IPS-NIHi7 (cell line): ENCODE results near the gene CLTRN.
"Not testable (repeated sequence)": the region's sequence is repeated elsewhere in the genome, so short reads cannot be mapped to it uniquely, and the experiment has no call there.

ENCODE experiments used
- DNase-seq: peaks from one replicate; pipeline ENCODE4 v3.0.0; 2012; ENCODE audit warnings: mixed read lengths; ENCODE audit errors: extremely low spot score

Gene CLTRN

DNA sequence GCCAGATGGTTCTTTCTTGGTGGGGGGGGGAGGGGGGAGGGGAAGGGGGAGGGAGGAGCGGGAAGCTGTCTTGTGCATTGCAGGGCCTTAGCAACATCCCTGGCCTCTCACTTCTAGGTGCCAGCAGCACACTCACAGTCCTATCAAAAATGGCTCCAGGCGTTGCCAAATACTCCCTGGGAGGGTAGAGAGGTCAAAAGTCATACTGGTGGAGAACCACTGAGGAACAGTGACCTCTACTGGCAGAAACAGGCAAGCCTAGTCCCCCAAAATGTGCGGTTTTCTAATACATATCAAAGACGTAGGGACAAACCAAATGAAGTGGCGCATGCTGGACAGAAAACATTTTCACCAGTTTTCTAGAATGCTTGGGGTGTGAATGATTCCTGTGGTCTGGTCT lies 17.1 kb downstream of the CLTRN start:
- DNase-seq = not testable (repeated sequence)

GRCh38 chrX:15646543-15646942 lies 18.1 kb downstream of the CLTRN start:
- DNase-seq = no peak

GRCh38 chrX:15646031-15646430 lies 18.6 kb downstream of the CLTRN start:
- no peak for DNase-seq

DNA sequence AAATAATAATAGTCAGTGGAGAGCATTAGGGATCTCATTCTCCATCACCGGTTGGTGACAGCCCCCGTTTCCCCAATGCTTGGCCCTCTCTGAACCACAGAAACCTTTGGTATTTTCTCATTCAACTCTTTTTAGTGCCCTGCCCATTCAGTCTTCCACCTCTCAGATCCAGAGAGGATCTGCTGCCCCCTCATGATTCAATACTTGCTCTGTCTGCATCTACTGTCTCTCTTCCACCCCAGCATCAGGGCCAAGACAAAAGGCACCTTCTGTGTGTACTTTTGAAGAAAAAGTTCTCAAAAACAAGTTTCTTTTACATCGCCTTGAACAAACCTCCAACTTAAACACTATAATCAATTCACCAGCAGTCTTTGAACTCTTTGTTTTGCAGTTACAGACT lies 19.3 kb downstream of the CLTRN start:
- peak; percentile 29 for DNase-seq

- no peak for DNase-seq
These were observed 20.1 kb downstream of the CLTRN start for GRCh38 chrX:15644560-15644872.

- DNase-seq = no peak
These were observed 20.6 kb downstream of the CLTRN start for GRCh38 chrX:15643786-15644559.

DNA sequence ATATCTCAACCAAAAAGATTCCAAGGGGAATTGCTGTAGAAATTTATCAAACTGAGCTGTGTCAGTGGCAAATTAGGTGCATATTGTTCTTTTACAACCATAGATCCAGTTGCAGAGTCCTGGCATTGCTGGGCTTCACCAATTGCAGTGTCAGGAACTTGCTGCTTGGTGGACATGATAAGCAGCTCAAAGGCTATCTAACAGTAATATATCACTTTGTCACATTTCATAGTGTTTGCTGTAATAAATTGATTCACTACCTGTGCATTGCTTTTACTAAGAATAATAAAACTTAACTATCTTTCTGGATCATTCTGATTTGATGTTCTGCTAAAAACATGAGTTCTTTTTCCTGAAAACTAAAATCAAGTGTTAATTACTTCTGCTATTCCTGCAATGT lies 33.0 kb downstream of the CLTRN start:
- no peak for DNase-seq

GRCh38 chrX:15623054-15623453 lies 41.6 kb downstream of the CLTRN start:
- no peak for DNase-seq

DNA sequence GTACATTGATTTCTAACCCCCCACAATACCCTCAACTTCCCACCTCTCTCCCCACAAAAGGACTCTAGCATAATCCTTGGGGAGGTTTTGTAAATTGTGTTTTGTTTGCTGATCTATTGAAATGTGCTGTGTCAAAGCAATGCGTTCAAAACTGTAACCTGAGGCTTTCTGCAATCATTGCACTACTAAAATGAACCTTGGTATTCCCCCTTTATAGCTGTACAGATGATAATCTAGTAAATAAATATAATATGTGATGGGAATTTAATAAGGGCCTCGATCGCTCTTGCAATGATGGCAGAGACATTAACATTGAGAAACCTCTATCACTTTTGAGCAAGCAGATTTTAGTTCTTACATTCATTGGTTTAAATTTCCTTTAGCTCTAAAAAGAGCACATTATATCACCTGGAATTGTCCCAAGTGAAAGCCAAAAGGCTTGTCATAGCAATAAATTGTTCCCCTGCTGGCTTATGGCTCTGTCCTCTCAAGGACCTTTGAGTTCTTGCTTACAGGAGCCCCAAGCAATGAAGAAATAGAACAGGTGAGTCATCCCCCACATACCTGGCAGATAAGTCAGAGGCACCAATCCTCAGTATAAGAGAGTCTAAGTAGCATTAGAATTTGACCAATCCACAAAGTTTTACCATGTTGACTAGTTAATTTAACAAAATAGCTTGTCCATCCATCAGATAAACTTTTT lies 45.4 kb downstream of the CLTRN start:
- DNase-seq = peak; percentile 58

DNA sequence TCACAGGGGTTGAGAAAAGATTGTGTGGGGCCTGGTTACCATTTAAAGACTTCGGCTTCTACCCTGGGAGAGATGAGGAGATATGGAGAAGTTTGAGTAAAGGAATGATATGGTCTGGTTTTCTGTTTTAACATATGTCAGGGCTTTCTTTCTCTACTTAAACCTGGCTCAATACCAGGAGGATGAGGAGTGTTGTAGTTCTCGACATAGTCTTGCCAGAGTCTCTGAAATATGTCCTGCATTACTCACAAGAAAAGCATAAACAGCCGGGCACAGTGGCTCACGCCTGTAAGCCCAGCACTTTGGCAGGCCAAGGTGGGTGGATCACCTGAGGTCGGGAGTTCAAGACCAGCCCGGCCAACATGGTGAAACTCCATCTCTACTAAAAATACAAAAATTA lies 47.5 kb downstream of the CLTRN start:
- DNase-seq = no peak

DNA sequence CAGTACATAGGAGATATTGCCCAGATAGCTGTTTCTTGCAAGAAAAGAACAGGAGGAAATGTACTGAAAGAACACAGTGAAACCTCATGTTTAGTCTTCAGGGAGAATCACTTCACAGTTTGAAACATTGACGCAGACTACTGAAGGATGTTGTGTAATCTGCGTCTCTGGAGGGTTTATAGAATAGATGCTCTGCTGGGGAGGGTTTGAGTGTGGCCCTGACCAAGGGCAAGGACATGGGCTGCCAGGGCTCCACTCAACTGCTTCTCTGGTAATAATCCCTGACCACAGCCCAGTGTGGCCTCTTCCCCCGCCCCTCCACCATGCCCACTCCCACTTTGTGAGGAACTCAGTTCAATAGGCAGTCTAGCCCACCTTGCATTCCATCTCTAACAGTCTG lies 48.1 kb downstream of the CLTRN start:
- no peak for DNase-seq

GRCh38 chrX:15607067-15607466 lies 57.5 kb downstream of the CLTRN start:
- no peak for DNase-seq

DNA sequence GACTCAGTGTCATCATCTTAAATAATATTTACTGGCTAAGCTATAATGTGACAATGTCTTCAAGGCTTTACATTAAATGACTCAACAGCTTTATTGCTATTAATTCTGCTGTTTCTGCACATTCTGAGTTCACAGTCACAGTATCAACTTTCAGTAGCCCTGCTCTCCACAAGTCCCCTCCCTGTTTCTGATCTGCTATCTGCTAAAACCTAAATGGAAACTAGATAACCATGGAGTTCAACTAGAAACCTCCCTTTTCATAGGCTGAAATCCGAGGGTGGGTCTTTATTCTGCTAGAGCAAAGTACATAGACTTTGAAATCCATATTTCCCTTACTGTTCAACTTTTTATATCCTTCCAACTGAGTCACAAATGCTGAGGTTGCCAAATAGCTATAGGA lies 58.5 kb downstream of the CLTRN start:
- no peak for DNase-seq

DNA sequence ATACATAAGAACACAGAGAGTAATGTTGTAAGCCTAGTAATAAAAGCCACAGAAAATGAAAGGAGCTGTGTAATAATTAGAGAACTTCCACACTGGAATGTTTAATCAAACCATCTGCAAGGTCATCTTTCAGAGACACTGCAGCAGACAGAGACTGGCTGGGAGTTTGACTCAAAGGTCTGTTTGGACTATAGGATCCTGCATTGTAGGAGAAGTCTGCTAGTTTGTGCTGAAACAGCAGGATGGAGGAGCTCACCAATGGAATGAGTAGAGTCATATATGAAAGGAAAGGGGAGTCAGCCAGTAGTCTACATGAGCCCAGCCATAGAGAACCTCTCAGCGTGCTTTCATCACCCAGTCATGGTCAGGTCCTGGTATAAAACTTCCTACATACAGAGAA lies 59.4 kb downstream of the CLTRN start:
- DNase-seq = no peak

DNA sequence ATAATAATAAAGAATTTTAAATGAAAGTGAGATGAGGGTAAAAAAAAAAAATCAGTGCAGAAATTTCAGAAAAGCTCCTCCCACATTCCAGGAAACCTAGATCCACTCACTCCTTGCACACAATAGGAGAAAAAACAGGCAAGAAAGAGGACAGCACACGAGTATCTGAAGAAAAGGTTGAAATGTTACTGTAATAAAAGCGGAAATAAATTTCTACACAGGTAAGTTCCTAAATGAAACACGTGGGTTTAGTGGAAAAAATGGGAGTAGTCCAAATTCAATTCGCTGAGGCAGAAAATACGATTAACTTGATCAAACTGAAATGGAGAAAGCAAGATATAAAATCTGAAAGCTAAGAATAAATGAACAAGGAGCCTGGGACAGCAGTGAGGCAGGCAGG lies 61.8 kb downstream of the CLTRN start:
- DNase-seq = no peak

- DNase-seq = no peak
These were observed 62.7 kb downstream of the CLTRN start for GRCh38 chrX:15601932-15602331.

- no peak for DNase-seq
These were observed 63.9 kb downstream of the CLTRN start, which contains the start of gene ACE2 for GRCh38 chrX:15600745-15601144. Gene ACE2, minus strand, starts transcription at chrX:15600960. Its CDS starts 49 bp downstream, at chrX:15600911.

DNA sequence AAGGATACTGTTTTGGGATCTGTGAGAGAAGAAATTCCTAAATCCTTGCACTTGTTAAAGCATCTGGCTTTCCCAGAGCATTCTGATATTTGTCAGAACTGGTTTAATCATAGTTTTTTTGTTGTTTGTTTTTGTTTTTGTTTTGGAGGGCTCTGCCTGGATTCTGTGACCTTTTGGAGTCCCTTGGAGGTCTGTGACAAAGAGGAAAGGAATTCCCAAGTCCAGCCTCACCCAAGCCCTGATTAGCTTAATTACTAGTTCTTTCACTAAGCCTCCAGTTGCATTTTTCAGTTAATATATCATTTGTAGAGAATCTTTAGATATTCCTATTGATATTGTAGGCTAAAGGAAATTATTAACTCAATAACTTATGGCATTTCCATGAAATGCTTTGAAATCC lies 64.6 kb downstream of the CLTRN start:
- peak; percentile 25 for DNase-seq

DNA sequence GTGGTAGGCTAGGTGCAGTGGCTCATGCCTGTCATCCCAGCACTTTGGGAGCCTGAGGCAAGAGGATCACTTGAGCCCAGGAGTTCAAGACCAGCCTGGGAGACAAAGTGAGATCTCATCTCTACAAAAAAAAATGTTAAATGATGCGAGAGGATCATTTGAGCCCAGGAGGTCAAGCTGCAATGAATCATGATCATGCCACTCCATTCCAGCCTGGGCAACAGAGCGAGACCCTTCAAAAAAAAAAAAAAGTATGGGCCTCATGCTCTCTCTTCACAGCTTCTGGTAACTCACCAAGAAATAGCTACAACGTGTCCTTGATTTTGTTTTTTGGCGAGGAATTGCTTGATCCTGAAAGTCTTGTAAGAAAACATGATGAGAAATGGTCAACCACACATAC lies 65.1 kb downstream of the CLTRN start:
- no peak for DNase-seq

DNA sequence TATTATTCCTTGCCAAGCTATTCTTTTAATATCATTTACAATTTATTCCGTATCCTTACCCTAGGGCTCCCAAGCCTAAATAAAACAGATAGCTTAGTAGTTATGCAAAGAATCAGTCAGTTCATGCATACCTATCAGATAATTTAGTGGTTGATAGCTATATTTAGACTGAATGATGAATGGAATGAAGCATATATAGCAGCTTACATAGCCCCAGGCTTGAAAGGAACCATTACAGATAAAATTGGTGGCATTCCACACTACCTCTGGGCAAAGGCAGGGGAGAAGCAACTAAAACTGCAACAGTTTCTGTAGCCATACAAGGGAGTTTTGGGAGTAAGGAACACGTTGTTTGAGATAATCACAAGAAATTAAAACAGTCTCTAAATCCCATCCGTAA lies 66.6 kb downstream of the CLTRN start:
- DNase-seq = no peak

GRCh38 chrX:15594371-15594770 lies 70.2 kb downstream of the CLTRN start:
- peak; percentile 38 for DNase-seq

DNA sequence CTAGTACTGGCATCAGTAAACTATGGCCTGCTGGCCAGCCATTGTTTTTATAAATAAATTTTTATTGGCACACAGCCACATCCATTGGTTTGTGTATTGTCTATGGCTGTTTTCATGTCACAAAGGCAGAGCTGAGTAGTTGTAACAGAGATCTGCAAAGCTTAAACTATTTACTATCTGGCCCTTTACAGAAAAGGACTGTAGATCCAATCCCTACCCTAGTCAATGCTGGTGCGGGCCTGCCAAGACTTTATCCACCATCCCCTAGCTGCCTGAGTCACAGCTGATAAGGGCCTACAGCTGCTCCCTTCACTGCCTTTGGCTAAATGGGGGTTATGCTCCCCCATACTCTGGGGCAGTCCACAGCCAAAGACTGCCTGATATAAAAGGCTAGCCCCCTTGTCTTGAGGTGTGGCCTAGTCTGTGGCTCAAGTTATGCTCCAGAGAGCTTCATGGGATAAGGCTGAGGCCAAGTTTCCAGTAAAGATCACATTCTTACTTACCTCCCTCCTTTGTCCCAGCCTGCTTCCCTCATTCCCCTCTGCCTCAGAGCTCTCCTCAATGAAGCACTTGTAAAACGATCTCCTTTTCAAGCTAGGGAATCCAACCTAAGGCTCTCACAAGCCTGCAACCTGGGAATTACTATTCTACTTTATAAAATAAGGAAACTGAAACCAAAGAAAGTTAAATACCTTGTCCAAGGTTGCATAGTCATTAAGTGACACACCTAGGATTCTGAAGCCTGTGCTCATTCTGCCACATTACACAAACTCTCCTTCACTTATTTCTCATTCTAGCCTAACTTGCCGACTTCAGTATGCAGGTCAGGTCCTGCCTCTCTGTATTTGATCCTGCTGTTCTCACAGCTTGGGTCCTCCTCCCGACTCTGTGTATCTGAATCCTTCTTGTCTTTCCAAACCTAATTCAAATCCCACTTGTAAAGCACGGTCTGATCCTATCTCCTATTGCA lies 84.5 kb downstream of the CLTRN start:
- peak; percentile 27 for DNase-seq
